Coronary artery (tissue), 2 donors: ENCODE results near the gene HS3ST4.
"Not testable (repeated sequence)": the region's sequence is repeated elsewhere in the genome, so short reads cannot be mapped to it uniquely, and the experiment has no call there.

Experiments used
- DNase-seq: peaks from one replicate; pipeline ENCODE4 v3.0.0-alpha.2; 2017; ENCODE audit warnings: low spot score
- H3K27ac ChIP-seq, 2 donors: fragments of 200-600 bp; sonication (generic); one replicate each; pipeline ENCODE4 v1.5.1; 2016 to 2019
- H3K4me3 ChIP-seq: fragments of 200-600 bp; sonication (generic); 2 replicates; pipeline ENCODE4 v1.5.1; 2016; ENCODE audit warnings: mild to moderate bottlenecking, moderate library complexity
- CTCF ChIP-seq: fragments of 200-600 bp; sonication (generic); IDR thresholded peaks from one replicate; pipeline ENCODE4 v1.5.1; 2019; ENCODE audit warnings: antibody characterized with exemption

Gene HS3ST4

GRCh38 chr16:25751230-25751835 is 59.6 kb downstream of the HS3ST4 start:
- TF ChIP-seq CTCF: no peak
- DNase-seq: no peak
- H3K27ac ChIP-seq: no peak overlapping the region

DNA sequence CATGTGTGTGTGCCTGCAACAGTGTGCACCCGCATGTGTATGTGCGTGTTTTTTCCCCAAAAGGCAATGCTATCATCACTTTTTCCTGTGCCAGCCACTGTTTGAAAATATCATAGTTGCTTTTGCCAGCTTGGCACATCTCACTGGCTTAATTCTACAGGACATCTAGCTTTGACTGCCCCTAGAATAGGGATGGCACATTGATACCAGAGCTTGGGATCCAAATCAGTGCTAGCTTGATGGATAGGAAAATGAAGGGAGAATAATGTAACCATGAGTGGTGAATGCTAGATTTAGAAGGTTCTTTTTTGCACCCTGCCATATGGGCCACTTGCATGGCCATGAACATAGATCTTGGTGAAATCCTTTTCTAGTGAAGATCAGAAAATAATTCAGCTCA is 72.7 kb downstream of the HS3ST4 start:
- no peak overlapping the region for H3K4me3 ChIP-seq
- TF ChIP-seq CTCF: no peak
- no peak overlapping the region for H3K27ac ChIP-seq
- DNase-seq: no peak

More at GRCh38 chr16:25751230-25751835, 59.6 kb downstream of the HS3ST4 start:
- no peak overlapping the region for H3K4me3 ChIP-seq

GRCh38 chr16:25771216-25771615 is 79.5 kb downstream of the HS3ST4 start:
- TF ChIP-seq CTCF: no peak
- Histone ChIP-seq H3K4me3 (no peak overlapping the region), H3K27ac (no peak overlapping the region)
- DNase-seq: no peak

DNA sequence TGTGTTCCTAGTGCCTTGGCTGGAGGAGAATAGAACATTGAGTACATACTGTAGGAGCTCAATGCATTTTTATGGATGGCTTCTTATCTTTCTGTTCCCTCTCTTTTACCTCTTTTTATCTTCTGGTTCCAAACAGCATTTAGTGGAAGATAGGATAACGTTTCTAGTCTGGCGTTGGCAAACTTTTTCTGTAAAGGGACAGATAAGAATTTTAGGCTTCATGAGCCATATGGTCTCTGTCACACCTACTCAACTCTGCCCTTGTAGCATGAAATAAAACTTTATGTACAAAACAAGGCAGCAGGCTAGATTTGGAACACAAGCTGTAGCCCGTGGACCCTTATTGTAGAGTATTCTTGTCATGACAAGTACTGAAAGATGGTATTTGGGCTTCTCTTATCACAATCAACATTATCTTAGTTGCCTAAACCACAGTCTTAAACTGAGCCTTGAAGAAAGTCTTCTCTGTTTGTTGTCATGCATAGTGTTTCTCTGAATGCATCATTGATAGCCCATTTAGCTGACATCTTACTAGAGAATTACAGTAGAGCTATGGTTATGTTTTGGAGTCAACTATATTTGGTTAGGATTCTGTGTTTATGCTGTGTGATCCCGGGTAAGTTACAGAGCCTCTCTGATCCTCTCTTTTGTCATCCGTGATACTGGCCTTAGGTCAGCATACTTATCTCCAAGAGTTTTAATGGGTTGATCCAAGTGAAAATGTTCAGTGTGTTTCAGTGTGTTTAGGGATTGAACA is 80.2 kb downstream of the HS3ST4 start:
- no peak for TF ChIP-seq CTCF
- Histone ChIP-seq H3K27ac (no peak overlapping the region), H3K4me3 (no peak overlapping the region)
- DNase-seq: no peak

DNA sequence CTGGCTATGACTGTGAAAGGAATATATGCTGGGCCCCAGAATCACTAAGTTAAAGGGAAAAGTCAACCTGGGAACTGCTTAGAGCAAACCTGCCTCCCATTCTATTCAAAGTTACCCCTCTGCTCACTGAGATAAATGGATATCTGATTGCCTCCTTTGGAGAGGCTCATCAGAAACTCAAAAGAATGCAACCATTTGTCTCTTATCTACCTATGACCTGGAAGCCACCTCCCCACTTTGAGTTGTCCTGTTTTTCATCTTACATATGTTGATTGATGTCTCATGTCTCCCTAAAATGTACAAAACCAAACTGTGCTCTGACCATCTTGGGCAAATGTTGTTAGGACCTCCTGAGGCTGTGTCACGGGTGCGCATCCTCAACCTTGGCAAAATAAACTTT is 84.5 kb downstream of the HS3ST4 start:
- not testable (repeated sequence) for DNase-seq, H3K27ac ChIP-seq, H3K4me3 ChIP-seq

DNA sequence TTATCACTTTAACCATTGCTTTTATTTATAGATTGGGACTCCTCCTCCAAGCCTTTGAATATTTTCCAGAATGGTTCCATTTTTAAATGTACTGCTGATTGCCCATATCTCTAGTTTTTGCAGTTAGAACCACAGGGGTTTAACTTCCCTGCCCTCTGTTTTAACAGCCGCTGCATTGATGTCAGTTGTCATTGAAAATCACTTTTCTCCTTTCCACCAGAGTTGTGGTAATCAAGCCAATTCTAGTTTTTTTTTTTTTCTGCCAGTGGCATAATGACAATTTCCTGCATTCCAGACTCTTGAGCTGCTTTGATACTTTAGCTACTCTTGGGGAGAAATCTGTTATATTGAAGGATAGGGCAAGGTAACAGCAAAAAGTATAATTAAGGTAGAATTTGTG is 91.5 kb downstream of the HS3ST4 start:
- TF ChIP-seq CTCF: no peak

DNA sequence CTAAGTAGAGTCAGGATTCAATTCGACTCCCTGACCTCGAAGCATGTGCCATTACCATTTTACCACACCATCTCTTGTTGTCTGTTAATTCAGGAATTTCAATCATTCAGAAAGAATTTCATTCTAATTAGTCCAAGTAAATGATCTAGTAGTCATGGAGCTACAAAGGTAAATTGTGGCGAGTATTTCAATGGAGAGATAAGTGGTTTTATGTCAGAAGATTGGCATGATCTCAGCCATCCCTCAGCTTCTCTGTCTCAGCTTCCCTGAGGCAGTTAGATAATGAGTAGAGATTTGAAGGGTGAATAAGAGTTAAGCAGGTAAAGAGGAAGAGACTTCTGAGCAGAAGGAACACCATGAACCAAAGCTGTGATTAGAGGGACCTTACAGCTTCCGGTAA is 93.6 kb downstream of the HS3ST4 start:
- TF ChIP-seq CTCF: no peak

More for the DNA sequence above, 91.5 kb downstream of the HS3ST4 start:
- DNase-seq: no peak
- Histone ChIP-seq H3K4me3 (no peak overlapping the region), H3K27ac (no peak overlapping the region)

More for the DNA sequence above, 93.6 kb downstream of the HS3ST4 start:
- Histone ChIP-seq H3K27ac (no peak overlapping the region), H3K4me3 (no peak overlapping the region)
- no peak for DNase-seq
